ENCODE results near the gene CHD5.

The CHD5 gene

DNA sequence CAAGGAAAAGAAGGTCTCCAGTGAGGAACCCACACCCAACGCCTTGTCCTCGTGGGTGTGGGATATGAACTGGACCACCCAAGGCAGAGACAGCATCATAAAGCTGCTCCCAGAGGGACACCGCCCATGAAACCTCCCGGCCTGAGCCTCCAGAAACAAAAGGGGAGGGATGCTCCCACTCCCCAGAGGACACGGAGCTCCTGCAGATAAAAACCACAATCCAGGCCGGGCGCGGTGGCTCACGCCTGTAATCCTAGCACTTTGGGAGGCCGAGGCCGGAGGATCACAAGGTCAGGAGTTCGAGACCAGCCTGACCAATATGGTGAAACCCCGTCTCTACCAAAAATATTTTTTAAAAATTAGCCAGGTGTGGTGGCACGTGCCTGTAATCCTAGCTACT, 66.4 kb downstream of the CHD5 start:
- DNase-seq (ENCODE audit: low read depth in 2 of 2) = no peak

DNA sequence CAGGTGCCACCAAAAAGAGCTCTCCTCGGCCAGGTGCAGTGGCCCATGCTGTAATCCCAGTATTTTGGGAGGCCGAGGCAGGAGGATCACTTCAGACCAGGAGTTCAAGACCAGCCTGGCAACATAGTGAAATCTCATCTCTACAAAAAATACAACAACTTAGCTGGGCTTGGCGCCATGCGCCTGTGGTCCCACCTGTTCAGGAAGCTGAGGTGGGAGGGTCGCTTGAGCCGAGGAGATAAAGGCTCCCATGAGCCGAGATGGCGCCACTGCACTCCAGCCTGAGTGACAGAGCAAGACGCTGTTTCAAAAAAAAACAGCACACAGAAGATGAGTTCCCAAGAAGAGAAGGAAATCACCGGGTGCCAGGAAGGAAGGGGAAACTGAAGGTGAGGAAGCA, 67.0 kb downstream of the CHD5 start:
- no peak for DNase-seq (ENCODE audit: low read depth in 2 of 2)

DNA sequence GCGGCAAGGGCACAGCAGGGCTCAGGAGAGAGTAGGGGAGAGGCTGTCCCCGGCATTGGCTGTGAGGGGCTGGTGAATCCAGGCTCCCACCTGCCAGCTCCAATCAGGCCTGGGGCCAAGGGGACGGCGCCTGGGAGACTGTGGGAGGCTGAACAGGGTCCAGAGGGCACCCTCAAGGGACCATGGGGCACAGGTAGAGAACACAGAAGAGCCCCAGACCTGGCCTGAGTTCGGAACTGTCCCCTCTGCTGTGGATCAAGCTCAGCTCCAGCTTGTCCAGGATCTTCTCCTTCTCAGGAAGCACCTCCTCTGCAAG, 67.5 kb downstream of the CHD5 start:
- no peak for DNase-seq (ENCODE audit: low read depth in 2 of 2)

DNA sequence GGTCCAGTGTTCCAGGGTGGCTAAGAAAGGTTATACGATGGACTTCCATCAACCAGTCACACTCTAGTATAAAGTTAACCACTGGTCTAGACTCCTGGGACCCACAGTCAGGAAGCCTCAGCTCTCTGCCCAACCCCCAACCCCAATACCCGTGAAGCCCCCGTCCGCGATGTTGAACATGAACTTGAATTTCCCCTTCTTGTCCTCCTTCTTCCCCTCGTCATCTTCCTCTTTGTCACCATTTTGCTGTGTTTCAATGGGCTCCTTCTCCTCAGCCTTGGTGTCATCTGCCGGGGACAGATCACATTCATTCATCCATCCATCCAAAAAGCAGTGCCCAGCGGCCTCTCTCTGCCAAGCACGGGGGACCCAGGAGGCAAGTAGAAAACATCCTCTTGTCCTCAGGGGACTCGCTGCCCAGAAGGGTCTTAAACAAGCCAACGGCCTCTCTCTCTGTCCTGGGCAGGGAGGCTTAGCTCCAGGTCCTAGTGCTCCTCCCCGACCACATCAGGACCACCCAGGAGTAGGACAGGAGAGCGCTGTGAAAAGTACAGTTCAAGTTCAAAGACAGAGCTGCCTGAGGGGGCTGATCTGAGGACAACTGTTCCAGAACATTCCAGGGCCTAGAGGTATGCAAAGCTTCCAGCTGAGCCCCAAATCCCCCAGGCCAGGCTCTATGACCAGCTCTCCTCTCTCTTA, 68.0 kb downstream of the CHD5 start:
- DNase-seq (ENCODE audit: low read depth in 2 of 2) = no peak

DNA sequence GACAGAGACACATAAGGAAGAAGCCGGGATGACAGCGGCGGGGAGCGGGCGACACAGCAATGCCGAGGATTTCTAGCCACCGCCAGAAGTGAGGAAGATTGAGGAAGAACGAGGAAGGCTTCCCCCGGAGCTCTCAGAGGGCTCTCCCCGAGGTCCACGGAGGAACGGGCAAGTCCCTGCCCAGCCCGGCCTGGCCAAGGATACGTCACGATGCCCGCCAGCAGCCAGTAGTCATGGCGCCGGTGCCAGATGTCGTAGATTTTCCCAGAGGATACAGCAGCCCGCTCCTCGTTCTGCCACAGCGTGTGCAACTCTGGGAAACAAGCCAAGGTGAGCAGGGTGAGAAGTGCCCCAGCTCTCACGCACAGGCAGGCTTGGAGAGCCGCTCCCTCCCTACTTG, 68.5 kb downstream of the CHD5 start:
- no peak for DNase-seq (ENCODE audit: low read depth in 2 of 2)

DNA sequence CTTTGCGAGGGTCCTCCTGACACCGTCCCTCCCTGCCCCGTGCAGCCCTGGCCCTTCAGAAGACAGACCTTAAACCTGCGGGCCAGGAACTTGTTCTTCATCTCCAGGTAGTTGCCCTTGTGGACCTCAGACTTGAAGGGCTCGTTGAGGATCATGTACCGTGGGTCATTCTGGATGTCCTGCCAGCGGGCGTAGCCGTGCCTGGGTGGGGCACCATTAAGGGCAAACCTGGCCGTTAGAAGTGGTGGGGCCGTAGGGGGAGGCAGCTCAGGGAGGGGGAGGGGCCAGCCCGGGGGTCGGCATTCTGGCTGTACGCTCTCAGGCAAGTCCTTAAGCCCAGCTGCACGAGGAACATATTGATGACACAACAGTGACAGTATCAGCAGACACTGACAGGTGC, 69.8 kb downstream of the CHD5 start:
- DNase-seq (ENCODE audit: low read depth in 2 of 2) = no peak

DNA sequence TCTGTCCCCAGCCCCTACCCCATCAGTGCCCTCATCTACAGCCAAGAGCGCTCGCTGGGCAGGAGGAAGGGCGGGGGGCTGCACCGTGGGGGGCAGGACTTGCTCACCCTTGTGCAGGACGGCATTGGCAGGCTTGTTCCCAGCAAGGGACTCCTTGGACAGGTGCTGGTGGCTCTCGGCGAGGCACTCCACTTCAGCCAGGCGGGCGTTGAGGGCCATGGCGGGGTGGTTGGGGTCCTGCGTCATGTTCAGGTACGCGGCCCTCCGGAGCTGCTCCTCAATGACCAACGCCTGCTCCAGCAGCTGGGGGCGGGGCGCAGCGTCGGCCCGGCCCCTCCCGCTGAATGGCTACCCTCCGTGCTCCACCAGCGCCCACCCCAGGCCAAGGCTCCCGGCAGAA, 70.4 kb downstream of the CHD5 start:
- no peak for DNase-seq (ENCODE audit: low read depth in 2 of 2)

DNA sequence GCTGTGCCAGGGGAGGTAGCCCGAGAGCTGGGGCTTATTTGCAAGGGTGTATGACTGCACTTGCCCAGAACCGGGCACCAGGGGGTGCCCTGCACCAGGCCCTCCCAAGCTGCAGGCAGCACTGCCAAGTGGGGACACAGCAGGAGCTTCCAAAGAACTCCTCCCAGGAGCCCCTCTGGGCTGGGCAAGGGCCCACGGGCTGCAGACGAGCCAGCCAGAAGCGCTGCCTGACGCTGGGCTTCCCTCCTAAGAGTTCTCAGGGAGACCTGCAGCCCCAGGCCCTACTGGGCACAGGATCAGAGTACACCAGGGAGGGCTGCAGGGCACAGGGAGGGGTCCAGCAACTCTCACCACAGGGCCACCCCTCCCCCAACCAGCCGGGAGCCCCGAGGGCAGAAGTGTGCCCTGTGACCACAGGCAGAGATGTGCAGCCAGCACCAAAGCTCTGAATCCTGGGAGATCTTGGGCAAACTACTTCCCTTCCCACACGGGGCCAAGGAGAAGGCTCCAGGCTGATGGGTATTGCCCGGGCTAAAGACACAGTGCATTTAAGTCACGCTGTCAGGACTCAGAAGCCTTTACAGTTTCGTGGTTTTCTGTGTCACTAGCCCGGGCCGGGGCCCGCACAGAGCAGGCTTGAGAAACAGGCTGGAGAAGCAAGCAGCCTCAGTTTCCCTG, 71.0 kb downstream of the CHD5 start:
- no peak for DNase-seq (ENCODE audit: low read depth in 2 of 2)

DNA sequence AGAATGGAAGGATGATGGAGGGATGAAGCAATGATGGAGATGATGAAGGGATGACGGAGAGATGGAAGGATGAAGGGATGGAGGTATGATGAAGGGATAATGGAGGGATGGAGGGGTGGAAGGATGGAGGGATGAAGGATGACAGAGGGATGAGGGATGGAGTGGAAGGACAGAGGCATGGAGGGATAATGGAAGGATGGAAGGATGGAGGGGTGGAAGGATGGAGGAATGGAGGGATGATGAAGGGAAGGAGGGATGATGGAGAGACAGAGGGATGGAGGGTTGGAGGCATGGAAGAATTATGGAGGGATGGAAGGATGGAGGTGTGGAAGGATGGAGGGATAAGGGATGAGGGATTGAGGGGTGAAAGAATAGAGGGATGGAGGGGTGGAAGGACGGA, 71.6 kb downstream of the CHD5 start:
- no peak for DNase-seq (ENCODE audit: low read depth in 2 of 2)

DNA sequence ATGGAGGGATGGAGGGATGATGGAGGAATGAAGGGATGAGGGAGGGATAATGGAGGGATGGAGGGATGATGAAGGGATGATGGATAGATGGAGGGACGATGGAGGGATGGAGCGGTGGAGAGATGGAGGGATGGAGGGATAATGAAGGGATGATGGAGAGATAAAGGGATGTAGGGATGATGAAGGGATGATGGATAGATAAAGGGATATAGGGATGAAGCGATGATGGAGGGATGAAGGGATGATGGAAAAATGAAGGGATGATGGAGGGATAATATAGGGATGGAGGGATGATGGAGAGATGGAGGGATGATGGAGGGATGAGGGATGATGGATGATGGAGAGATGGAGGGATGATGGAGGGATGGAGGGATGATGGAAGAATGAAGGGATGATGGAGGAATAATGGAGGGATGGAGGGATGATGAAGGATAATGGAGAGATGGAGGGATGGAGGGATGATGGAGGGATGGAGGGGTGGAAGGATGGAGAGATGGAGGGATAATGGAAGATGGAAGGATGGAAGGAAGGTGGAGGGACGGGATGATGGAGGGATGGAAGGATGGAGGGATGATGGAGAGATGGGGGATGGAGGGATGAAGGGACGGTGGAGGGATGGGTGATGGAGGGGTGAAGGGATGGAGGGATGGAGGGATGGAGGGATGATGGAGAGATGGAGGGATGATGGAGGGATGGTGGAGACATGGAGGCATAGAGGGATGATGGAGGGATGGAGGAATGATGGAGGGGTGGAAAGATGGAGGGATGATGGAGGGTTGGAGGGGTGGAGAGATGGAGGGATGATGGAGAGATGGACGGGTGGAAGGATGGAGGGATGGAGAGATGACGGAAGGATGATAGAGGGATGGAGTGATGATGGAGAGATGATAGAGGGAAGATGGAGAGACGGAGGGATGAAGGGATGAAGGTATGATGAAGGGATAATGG, 72.4 kb downstream of the CHD5 start:
- no peak for DNase-seq (ENCODE audit: low read depth in 2 of 2)

DNA sequence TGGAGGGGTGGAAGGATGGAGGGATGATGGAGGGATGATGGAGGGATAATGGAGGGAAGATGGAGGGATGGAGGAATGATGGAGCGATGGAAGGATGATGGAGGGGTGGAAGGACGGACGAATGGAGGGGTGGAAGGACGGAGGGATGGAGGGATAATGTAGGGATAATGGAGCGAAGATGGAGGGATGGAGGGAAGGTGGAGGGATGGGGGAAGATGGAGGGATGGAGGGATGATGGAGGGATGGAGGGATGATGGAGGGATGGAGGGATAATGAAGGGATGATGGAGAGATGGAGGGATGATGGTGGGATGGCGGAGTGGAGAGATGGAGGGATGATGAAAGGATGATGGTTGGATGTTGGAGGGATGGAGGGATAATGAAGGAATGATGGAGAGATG, 73.1 kb downstream of the CHD5 start:
- DNase-seq (ENCODE audit: low read depth in 2 of 2) = no peak

DNA sequence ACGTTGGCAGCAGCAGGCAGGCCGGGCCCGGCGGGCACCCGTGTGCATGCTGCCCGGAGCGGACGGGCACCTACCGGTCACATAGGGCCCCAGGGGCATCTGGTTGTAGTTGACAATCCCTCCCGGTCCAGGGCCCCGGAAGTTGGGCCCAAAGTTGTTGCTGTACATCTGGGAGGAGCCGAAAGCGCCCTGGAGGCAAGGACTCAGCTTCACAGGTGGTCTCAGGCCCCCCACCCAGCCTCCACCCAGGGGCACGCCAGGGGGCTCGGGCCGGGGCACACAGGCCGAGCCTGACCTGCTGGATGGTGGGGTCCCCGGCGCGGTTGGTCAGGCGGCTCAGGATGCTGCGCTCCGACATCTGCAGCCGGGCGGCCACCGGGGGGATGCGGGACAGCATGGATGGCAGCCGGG, 73.8 kb downstream of the CHD5 start:
- no peak for DNase-seq (ENCODE audit: low read depth in 2 of 2)

DNA sequence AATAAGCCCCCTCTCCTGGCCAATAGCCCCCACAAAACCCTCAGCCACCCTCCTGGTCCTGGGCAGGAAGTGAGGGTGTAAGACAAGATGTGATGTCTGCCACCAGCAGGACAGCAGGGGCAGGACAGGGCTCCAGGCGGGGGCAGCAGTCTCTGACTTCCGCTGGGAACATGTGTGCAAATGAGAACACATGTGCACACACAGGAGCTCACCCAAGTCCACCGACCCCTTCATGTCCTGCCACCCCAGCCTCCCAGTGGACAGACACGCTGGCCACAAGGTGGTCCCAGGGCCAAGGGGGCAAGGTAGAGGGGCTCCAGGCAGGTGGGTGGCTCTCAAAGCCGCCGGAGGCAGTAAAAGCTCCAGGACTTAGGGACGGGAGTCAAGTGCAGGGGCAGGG, 74.4 kb downstream of the CHD5 start:
- no peak for DNase-seq (ENCODE audit: low read depth in 2 of 2)

DNA sequence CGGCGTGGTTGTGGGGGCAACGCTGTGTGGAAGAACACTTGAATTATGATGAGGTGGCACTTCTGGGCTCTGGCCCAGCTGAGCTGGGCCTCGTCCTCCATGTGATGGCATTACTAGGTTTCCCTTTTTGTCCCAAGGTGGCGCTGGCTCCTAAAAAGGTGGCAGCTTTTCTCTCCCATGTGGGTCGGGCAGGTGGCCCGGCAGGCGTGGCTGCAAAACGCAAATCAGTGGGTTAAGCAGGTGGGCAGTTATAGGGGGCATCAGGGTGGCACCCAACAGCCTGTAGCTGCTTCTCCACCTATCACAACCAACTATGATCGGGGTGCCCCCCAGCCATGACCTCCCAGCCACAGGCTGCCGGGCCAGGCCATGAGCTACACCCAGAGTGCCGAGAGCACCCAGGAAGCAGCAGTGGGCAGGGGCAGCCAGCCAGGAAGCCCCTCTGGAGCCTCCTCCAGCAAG, 74.9 kb downstream of the CHD5 start:
- DNase-seq (ENCODE audit: low read depth in 2 of 2) = no peak

DNA sequence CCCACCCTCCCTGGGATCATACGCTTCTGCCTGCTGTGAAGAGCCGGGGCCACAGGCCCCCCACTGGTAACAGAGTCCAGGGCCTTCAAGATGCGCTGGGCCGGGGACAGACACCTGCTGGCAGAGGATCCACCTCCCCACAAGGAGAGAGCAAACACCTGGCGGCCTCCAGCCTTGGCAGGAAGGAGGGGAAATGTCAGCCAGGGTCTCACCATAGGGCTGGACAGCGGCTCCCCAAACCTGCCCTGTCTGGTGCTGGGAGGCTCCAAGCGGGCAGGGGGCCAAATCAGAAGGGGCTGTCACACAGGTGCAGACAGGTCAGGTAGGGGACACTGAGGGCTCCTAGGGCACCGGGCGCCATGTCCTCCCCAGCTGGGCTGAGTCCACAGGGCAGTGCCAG, 75.5 kb downstream of the CHD5 start:
- DNase-seq (ENCODE audit: low read depth in 2 of 2) = no peak

DNA sequence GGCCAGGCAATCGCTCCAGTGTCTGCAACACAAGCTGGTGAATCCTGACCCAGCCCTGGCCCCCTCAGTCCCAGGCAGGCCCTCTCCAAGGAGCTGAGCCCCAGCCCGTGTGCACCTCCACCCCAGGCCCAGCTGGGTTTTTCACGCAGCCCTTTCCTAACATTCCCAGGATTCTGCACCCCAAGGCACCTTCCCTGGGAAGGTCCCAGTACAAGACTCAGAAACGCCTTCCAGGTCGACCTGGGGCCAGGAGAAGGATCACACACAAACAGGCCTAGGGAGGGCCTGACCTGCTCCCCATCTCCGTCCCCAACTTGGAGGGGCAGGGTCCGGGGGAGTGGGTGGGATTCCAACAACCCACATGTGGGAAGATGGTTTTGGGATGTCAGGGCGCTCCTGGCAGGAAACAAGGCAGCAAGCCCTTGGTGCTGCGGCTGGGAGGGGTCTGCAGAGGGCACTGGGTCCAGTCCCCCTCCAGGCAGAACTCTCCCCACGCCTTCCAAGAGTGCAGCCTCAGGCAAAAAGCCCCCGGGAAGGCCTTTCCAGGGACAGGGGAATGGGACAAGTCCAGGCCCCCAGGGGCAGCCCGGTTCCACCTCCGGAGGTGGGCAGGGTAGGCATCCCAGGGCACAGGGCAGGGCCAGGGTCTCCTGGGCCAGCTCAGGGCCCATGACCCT, 76.1 kb downstream of the CHD5 start:
- no peak for DNase-seq (ENCODE audit: low read depth in 2 of 2)

DNA sequence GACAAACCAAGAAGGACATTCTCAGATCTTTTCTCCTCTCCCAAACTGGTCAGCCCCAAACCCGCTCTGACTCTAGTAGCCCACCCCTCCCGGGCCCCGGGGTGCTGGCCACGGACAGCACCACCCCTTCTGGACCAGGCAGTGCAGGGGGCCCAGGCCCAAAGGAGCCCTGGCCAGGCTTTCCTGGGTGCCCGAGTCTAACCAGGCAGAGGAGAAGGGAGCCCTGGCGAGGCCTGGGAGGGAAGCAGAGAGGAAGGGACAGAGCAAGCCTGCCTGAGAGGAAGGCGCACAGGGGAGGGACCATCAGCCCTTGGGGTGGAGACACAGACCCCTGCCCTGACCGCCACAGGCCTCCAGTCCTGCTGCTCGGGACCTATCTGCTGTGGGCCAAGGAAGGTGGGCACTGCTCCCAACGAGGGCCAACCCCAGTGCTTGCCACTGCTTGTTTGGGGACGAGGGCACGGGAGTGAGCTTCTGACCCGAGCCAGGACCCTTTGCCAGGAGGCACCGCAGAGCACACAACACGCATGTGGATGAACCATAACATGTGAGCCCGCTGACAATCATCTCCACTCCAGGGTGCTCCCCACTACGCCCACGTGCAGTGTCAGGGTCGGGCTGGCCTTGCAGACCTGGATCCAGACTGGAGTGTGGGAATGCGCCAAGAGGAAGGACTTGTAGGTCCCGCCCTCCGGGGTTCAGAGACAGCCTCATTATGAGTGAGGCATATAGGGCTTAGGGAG, 76.8 kb downstream of the CHD5 start:
- DNase-seq (ENCODE audit: low read depth in 2 of 2) = no peak

DNA sequence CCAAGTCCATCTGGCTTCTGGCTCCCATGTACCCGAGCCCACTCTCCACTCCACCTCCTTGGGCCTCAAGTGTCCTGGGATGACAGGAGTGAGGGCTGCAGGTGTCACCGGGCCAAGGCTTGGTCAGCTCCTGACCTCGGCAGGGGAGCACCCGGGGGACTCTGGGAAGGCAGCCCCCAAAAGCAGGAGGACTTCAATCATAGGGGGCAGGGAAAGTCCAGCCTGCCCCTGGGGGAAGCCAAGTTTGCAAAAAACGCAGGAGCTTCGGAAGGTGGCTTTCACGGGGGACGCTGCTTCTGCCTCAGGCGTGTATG, 77.6 kb downstream of the CHD5 start:
- DNase-seq (ENCODE audit: low read depth in 2 of 2) = no peak

DNA sequence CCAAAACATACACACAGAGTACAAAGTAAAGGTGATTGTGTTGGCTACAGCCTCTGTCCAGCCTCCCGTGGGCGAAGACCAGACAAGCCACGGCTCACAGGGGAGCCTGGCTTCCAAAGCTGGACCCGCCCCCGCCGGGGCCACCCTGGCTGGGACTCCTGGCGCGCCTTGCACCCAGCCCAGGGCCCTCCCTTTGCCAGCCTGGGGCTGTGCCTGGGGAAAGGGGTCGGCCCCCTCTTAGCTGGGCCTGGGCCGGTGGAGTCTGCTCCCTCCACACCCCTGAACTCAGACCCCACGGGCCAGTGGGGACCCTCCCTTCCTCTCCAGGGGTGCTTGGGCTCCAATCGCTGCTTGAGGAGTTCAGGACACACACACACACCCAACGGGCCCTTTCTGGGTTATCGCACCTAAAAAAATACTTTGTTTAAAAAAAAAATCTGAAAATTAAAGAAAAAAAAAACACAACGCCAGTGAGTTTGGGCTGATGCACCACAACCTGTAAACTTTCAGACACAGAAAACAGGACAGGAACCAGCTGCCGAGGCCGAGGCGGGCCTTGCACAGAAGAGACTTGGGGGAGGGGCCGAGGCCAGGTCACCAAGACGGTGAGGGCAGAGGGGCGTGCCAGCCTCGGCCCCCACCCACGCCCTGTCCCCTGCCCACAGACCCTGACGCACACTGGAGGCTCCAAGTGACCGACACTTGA, 78.1 kb downstream of the CHD5 start:
- no peak for DNase-seq (ENCODE audit: low read depth in 2 of 2)

DNA sequence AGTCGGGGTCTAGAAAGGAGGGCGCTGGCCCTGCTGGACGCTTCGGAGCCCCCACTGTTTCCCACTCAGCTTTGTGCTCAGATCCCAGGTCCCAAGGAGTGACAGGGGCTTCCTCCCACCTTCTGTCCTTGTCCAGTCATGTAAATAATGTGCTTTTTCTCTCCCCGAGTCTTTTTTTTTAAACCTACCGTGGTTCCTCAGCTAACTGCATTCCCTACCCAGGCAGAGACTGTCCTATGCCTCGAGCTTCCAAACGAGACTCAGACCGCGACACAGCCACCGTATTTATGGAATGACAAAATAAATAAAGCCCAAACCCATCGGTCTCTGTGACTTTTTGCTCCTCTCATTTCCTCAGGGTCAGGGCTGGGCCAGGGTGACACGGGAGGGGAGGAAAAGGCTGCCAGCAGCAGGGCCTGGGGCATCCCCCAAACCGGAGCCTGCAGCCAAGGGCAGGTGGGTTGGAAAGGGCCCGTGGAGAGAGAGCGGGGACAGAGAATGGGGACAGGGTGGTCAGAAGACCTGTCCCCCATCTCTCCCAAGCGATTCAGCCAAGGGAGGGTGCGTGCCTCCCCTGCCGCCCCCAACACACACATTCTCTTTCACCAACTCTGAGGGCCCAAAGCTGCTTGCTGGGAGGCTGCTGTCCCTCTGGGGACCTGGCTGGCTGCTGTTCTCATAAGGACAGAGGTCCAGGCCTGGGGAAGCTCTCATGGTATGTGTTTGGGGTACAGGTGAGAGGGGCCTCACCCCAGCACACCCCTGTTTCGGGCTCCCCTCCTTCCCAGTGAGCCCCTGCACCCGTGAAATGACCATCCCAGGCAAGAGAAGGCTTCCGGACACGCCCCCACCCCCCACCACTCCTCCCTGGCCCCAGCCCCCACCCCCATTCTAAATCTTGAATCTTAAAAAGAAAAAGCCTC, 79.0 kb downstream of the CHD5 start:
- DNase-seq (ENCODE audit: low read depth in 2 of 2) = no peak
